Nucleus accumbens (tissue), 56 donors: ENCODE measurements around the gene GPM6B.
"Not testable (repeated sequence)": the region's sequence is repeated elsewhere in the genome, so short reads cannot be mapped to it uniquely, and the experiment has no call there.

ENCODE experiments used
- DNase-seq, 56 donors: peaks; one replicate each; lab custom pipeline; 2025; lab: John Stamatoyannopoulos, UW

GPM6B gene

GRCh38 chrX:13733506-13733905 lies 83.4 kb downstream of the GPM6B start:
- DNase-seq = no peak

GRCh38 chrX:13732246-13733067 lies 84.4 kb downstream of the GPM6B start:
- DNase-seq = no peak

- not testable (repeated sequence) for DNase-seq
Measured at GRCh38 chrX:13730523-13730922, 86.4 kb downstream of the GPM6B start.

- DNase-seq = not testable (repeated sequence)
Measured at GRCh38 chrX:13726583-13726982, 90.3 kb downstream of the GPM6B start.

- DNase-seq = peak in 8 of 56 donors; percentile 1 to 22 (median 6)
Measured at GRCh38 chrX:13724878-13725277, 92.0 kb downstream of the GPM6B start.

- peak in 1 of 56 donors; percentile 7 for DNase-seq
Measured at GRCh38 chrX:13721819-13722519, 94.9 kb downstream of the GPM6B start.

GRCh38 chrX:13721371-13721770 lies 95.5 kb downstream of the GPM6B start:
- no peak for DNase-seq
